Measurements from ENCODE around the gene THADA.
"Not testable (repeated sequence)": the region's sequence is repeated elsewhere in the genome, so short reads cannot be mapped to it uniquely, and the experiment has no call there.

The THADA gene

GRCh38 chr2:43393918-43394317 is 201.9 kb downstream of the THADA start:
- DNase-seq (ENCODE audit: low read depth), result no peak
- TF ChIP-seq, protein P1, sequence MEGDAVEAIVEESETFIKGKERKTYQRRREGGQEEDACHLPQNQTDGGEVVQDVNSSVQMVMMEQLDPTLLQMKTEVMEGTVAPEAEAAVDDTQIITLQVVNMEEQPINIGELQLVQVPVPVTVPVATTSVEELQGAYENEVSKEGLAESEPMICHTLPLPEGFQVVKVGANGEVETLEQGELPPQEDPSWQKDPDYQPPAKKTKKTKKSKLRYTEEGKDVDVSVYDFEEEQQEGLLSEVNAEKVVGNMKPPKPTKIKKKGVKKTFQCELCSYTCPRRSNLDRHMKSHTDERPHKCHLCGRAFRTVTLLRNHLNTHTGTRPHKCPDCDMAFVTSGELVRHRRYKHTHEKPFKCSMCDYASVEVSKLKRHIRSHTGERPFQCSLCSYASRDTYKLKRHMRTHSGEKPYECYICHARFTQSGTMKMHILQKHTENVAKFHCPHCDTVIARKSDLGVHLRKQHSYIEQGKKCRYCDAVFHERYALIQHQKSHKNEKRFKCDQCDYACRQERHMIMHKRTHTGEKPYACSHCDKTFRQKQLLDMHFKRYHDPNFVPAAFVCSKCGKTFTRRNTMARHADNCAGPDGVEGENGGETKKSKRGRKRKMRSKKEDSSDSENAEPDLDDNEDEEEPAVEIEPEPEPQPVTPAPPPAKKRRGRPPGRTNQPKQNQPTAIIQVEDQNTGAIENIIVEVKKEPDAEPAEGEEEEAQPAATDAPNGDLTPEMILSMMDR (IDR thresholded peaks at IDR 0.05; ENCODE audit: insufficient read depth, low read depth, low read length, missing control alignments), result no peak
- no peak overlapping the region for H3K4me3 ChIP-seq (ENCODE audit: low read depth, low read length)

DNA sequence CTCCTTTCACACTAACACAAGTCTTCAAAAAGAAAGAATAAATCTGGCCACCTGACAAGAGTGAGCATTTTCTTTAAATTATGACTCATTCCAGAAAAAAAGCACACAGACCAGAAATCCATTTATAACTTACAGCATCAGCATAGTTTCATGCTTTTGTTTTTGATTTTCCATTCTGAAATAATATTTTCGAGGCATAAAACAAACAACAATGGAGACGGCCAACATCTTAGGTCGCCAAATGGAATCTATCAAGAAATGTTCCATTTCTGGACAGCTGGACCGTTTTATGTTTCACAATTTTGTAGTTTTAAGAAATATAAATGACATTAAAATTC is 204.0 kb downstream of the THADA start:
- peak; percentile 47 for DNase-seq (ENCODE audit: low read depth)
- TF ChIP-seq, protein P1 (IDR thresholded peaks at IDR 0.05; ENCODE audit: insufficient read depth, low read depth, low read length, missing control alignments), result no peak
- no peak overlapping the region for H3K4me3 ChIP-seq (ENCODE audit: low read depth, low read length)

GRCh38 chr2:43391201-43391877 is 204.5 kb downstream of the THADA start:
- TF ChIP-seq, protein P1 (IDR thresholded peaks at IDR 0.05; ENCODE audit: insufficient read depth, low read depth, low read length, missing control alignments), result no peak
- H3K4me3 ChIP-seq (ENCODE audit: low read depth, low read length), result no peak overlapping the region
- peak; percentile 52 for DNase-seq (ENCODE audit: low read depth)

GRCh38 chr2:43389581-43390466 is 206.0 kb downstream of the THADA start:
- no peak overlapping the region for H3K4me3 ChIP-seq (ENCODE audit: low read depth, low read length)
- DNase-seq (ENCODE audit: low read depth), result no peak
- TF ChIP-seq, protein P1 (IDR thresholded peaks at IDR 0.05; ENCODE audit: insufficient read depth, low read depth, low read length, missing control alignments), result no peak

DNA sequence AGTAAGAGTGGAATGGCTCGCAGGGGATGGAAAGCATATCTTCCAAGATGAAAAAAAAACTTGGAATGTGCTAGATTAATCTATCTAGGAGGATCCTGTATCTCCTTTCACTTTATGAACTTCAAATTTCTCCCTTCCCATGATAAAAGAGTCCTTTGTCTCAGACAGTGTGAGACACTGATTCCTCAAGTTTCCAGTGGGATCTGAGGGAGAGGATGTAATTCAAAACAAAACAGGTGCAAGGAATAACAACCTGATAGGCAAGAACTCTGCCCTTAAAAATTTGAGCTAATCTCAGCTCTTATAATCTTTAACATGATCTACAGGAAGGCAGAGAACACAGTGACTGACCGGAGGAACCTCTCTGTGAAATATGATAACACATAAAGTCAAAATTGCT is 207.5 kb downstream of the THADA start:
- DNase-seq (ENCODE audit: low read depth), result no peak
- H3K4me3 ChIP-seq (ENCODE audit: low read depth, low read length), result no peak overlapping the region
- TF ChIP-seq, protein P1 (IDR thresholded peaks at IDR 0.05; ENCODE audit: insufficient read depth, low read depth, low read length, missing control alignments), result no peak

GRCh38 chr2:43387092-43388062 is 208.5 kb downstream of the THADA start:
- peak overlapping the region; percentile 46 for H3K4me3 ChIP-seq (ENCODE audit: low read depth, low read length)
- TF ChIP-seq, protein P1 (IDR thresholded peaks at IDR 0.05; ENCODE audit: insufficient read depth, low read depth, low read length, missing control alignments), result no peak
- peak; percentile 89 for DNase-seq (ENCODE audit: low read depth)

GRCh38 chr2:43386679-43387078 is 209.2 kb downstream of the THADA start:
- not testable (repeated sequence) for DNase-seq (ENCODE audit: low read depth)
- peak overlapping the region; percentile 46 for H3K4me3 ChIP-seq (ENCODE audit: low read depth, low read length)

All from GM12865 (cell line).